HG03108 (cell line): ENCODE results near the gene ZNF397.
A peak's percentile ranks its signal among the peaks of the same experiment; 100 is the strongest.
"Not testable (repeated sequence)": the region's sequence is repeated elsewhere in the genome, so short reads cannot be mapped to it uniquely, and the experiment has no call there.

Experiments
- ATAC-seq: cut with Tn5 transposase; IDR thresholded peaks from one replicate; pipeline ENCODE4 v1.9.1; 2021; ENCODE audit warnings: moderate library complexity; ENCODE audit not compliant: unreplicated experiment

ZNF397 gene

GRCh38 chr18:35240664-35241447 is at the start of gene ZNF397:
Gene ZNF397, plus strand, starts transcription at chr18:35241034. Its CDS starts 1,437 bp downstream, at chr18:35242471.
- ATAC-seq, result peak; percentile 99

- ATAC-seq, result no peak
Measured at GRCh38 chr18:35191698-35192025, 49.2 kb upstream of the ZNF397 start.

- ATAC-seq, result no peak
Measured at GRCh38 chr18:35192415-35192814, 48.4 kb upstream of the ZNF397 start.

GRCh38 chr18:35193316-35193715 is 47.5 kb upstream of the ZNF397 start:
- ATAC-seq, result no peak

GRCh38 chr18:35197296-35197695 is 43.5 kb upstream of the ZNF397 start:
- no peak for ATAC-seq

GRCh38 chr18:35201256-35201931 is 39.4 kb upstream of the ZNF397 start:
- no peak for ATAC-seq

- ATAC-seq, result no peak
Measured at GRCh38 chr18:35203067-35203466, 37.8 kb upstream of the ZNF397 start.

GRCh38 chr18:35205199-35205712 is 35.6 kb upstream of the ZNF397 start:
- ATAC-seq, result no peak

- ATAC-seq, result not testable (repeated sequence)
Measured at GRCh38 chr18:35205746-35206458, 34.9 kb upstream of the ZNF397 start.

GRCh38 chr18:35215026-35215425 is 25.8 kb upstream of the ZNF397 start:
- ATAC-seq, result no peak

- not testable (repeated sequence) for ATAC-seq
Measured at GRCh38 chr18:35216611-35217010, 24.2 kb upstream of the ZNF397 start.

- not testable (repeated sequence) for ATAC-seq
Measured at GRCh38 chr18:35219331-35219730, 21.5 kb upstream of the ZNF397 start.

- no peak for ATAC-seq
Measured at GRCh38 chr18:35220424-35220823, 20.4 kb upstream of the ZNF397 start.

- ATAC-seq, result no peak
Measured at GRCh38 chr18:35223797-35224196, 17.0 kb upstream of the ZNF397 start.

- no peak for ATAC-seq
Measured at GRCh38 chr18:35227254-35227653, 13.6 kb upstream of the ZNF397 start.

GRCh38 chr18:35231052-35231451 is 9.8 kb upstream of the ZNF397 start:
- ATAC-seq, result peak; percentile 88

- no peak for ATAC-seq
Measured at GRCh38 chr18:35236571-35237363, 4.1 kb upstream of the ZNF397 start.

GRCh38 chr18:35239314-35239713 is 1.5 kb upstream of the ZNF397 start:
- ATAC-seq, result no peak

- no peak for ATAC-seq
Measured at GRCh38 chr18:35241448-35241804, 592 bp downstream of the ZNF397 start.

GRCh38 chr18:35242426-35242825 is 1.6 kb downstream of the ZNF397 start:
- no peak for ATAC-seq

- no peak for ATAC-seq
Measured at GRCh38 chr18:35244671-35245070, 3.8 kb downstream of the ZNF397 start.
